Measurements from ENCODE around the gene KIAA1210. TPM values are rescaled to one million over a fixed set of nuclear protein-coding genes. Genes with fewer than 3 reads are reported as not detected.

Gene KIAA1210
- total and polyA plus RNA-seq, 11 donors: 0.02 to 0.14 (median 0.06) TPM; not detected in 6

- Histone ChIP-seq H3K4me1 (no peaks in the 10 kb centered on the region), H3K27me3 (peaks cover 0 to 12% (median 0%) of the 10 kb centered on the region in 9 donors), H3K36me3 (no peaks in the 10 kb centered on the region), H3K27ac (no peak overlapping the region), H3K9me3 (no peaks in the 10 kb centered on the region), H3K4me3 (no peak overlapping the region)
- 32 to 75% (median 57%) methylated on average over 2 of the region's 2 CpGs for WGBS, 4 donors
- intact Hi-C loops (cut with DNase I): no loop called here
- DNase-seq (no peak), ATAC-seq (no peak)
- no peak for TF ChIP-seq POLR2A (IDR thresholded peaks at IDR 0.05)
- TF ChIP-seq, protein P1, sequence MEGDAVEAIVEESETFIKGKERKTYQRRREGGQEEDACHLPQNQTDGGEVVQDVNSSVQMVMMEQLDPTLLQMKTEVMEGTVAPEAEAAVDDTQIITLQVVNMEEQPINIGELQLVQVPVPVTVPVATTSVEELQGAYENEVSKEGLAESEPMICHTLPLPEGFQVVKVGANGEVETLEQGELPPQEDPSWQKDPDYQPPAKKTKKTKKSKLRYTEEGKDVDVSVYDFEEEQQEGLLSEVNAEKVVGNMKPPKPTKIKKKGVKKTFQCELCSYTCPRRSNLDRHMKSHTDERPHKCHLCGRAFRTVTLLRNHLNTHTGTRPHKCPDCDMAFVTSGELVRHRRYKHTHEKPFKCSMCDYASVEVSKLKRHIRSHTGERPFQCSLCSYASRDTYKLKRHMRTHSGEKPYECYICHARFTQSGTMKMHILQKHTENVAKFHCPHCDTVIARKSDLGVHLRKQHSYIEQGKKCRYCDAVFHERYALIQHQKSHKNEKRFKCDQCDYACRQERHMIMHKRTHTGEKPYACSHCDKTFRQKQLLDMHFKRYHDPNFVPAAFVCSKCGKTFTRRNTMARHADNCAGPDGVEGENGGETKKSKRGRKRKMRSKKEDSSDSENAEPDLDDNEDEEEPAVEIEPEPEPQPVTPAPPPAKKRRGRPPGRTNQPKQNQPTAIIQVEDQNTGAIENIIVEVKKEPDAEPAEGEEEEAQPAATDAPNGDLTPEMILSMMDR (IDR thresholded peaks at IDR 0.05): no peak
These were observed 56.2 kb downstream of the KIAA1210 start for GRCh38 chrX:119071381-119071780.

GRCh38 chrX:119069762-119070161 lies 57.9 kb downstream of the KIAA1210 start:
- no peak for ATAC-seq
- TF ChIP-seq, protein P1 (IDR thresholded peaks at IDR 0.05): no peak
- no peak for TF ChIP-seq POLR2A (IDR thresholded peaks at IDR 0.05)

GRCh38 chrX:119069128-119069527 lies 58.5 kb downstream of the KIAA1210 start:
- Histone ChIP-seq H3K36me3 (no peaks in the 10 kb centered on the region), H3K27ac (no peak overlapping the region), H3K4me1 (no peaks in the 10 kb centered on the region), H3K27me3 (peaks cover 0 to 12% (median 0%) of the 10 kb centered on the region in 9 donors), H3K4me3 (no peak overlapping the region), H3K9me3 (no peaks in the 10 kb centered on the region)
- TF ChIP-seq POLR2A (IDR thresholded peaks at IDR 0.05): no peak
- TF ChIP-seq, protein P1 (IDR thresholded peaks at IDR 0.05): no peak
- DNase-seq (no peak), ATAC-seq (no peak)
- intact Hi-C loops (cut with DNase I): loop anchor here in 8 of 10 donors (5.0 kb wide), 4 partner anchors 57 to 222 kb away; no protein-coding TSS in a partner anchor
- WGBS, 4 donors: 62 to 100% (median 83%) methylated on average over 1 of the region's 1 CpG

More at GRCh38 chrX:119069762-119070161, 57.9 kb downstream of the KIAA1210 start:
- Histone ChIP-seq H3K4me3 (no peak overlapping the region), H3K27me3 (peaks cover 0 to 12% (median 0%) of the 10 kb centered on the region in 9 donors), H3K27ac (no peak overlapping the region), H3K4me1 (no peaks in the 10 kb centered on the region), H3K36me3 (no peaks in the 10 kb centered on the region), H3K9me3 (no peaks in the 10 kb centered on the region)
- intact Hi-C loops (cut with DNase I): loop anchor here in 8 of 10 donors (5.0 kb wide), 4 partner anchors 57 to 222 kb away; no protein-coding TSS in a partner anchor
- DNase-seq: no peak
- WGBS, 4 donors: 93 to 98% (median 96%) methylated on average over 1 of the region's 1 CpG

DNA sequence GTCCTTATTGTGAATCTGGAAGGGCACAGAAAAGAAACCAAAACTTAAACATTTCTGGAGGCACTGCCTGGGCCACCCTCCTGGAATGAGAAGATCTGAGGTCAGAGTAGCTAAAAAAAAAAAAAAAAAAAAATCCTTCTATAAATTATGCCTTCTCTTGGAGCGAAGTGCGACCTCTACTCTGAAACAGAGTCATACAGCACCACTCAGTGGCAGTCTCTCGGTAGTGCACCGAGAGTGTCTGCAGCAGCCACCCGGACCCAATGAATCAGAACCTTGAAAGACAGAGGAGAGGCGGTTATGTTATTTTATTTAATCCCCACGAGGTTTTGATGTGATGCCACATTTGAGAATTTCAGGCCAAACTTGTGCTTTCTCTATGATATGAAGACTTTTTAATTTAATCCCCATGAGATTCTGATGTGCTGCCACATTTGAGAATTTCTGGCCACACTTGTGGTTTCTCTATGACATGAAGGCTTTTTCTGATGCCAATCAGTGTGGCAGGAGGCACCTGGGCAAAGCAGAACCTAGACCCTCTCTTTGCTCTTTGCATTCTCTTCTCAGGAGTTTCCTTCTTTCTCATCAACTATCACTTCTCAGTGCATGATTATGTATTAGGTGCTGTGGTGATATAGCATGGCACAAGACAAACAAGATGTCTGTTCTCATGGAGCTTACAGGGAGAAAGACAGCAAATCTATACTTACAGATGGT lies 60.4 kb downstream of the KIAA1210 start:
- TF ChIP-seq, protein P1 (IDR thresholded peaks at IDR 0.05): peak; percentile 39 to 70 (median 60)
- TF ChIP-seq POLR2A (IDR thresholded peaks at IDR 0.05): no peak
- peak in 4 of 5 donors; percentile 18 to 48 (median 36) for DNase-seq
- intact Hi-C loops (cut with DNase I): loop anchor here (1.0 to 5.0 kb wide), 10 partner anchors 55 to 222 kb away; no protein-coding TSS in a partner anchor
- H3K36me3 ChIP-seq: no peaks in the 10 kb centered on the region
- H3K4me3 ChIP-seq: no peak overlapping the region
- peaks cover 0 to 12% (median 0%) of the 10 kb centered on the region in 9 donors for H3K27me3 ChIP-seq
- WGBS, 4 donors: 4 to 8% (median 6%) methylated on average over 7 of the region's 7 CpGs
- no peak overlapping the region for H3K27ac ChIP-seq
- no peaks in the 10 kb centered on the region for H3K9me3 ChIP-seq
- ATAC-seq: peak in 3 of 4 donors; percentile 72 to 80 (median 79)
- peaks cover 0 to 6% (median 0%) of the 10 kb centered on the region in 12 donors for H3K4me1 ChIP-seq

All from heart left ventricle (tissue), 16 donors.